Calu3 (cell line): Measurements from ENCODE around the gene USP10. TPM values are rescaled to one million over a fixed set of nuclear protein-coding genes. Genes with fewer than 3 reads are reported as not detected.

ENCODE experiments used
- BruUV-seq: library from RNA; stranded (reverse); fragments of 400-500 nt; replicated peaks from 2 replicates; lab custom pipeline; 2021; lab: Mats Ljungman, UMichigan
- CTCF ChIA-PET: fragments of 300-600 bp; sonication (Branson Sonifier 250); formaldehyde crosslinking; loops from one replicate; lab custom pipeline; 2022; ENCODE audit warnings: antibody characterized with exemption; lab: Charles Lee
- DNase-seq: peaks from one replicate; pipeline ENCODE4 v3.0.0; 2022
- H3K27ac Mint-ChIP-seq: one replicate; pipeline ENCODE4 v1.8.0; 2022; ENCODE audit warnings: mixed read lengths; ENCODE audit not compliant: unreplicated experiment
- H3K27me3 Mint-ChIP-seq: one replicate; pipeline ENCODE4 v1.8.0; 2022; ENCODE audit warnings: mixed read lengths; ENCODE audit not compliant: unreplicated experiment
- H3K36me3 Mint-ChIP-seq: one replicate; pipeline ENCODE4 v1.8.0; 2022; ENCODE audit warnings: mild to moderate bottlenecking, moderate library complexity, mixed read lengths; ENCODE audit not compliant: insufficient read depth, unreplicated experiment
- H3K4me1 Mint-ChIP-seq: one replicate; pipeline ENCODE4 v1.8.0; 2022; ENCODE audit warnings: mild to moderate bottlenecking, low read depth, mixed read lengths; ENCODE audit not compliant: unreplicated experiment
- H3K4me3 Mint-ChIP-seq: one replicate; pipeline ENCODE4 v1.8.0; 2022; ENCODE audit warnings: mild to moderate bottlenecking, low read depth, moderate library complexity, mixed read lengths; ENCODE audit not compliant: unreplicated experiment
- H3K9me3 Mint-ChIP-seq: one replicate; pipeline ENCODE4 v1.8.0; 2022; ENCODE audit warnings: low read depth, mixed read lengths; ENCODE audit not compliant: unreplicated experiment
- intact Hi-C: fragments of 100-400 bp; cut with micrococcal nuclease; formaldehyde crosslinking; loops from one replicate; pipeline ENCODE4 v1.10.0; 2022; ENCODE audit not compliant: unreplicated experiment
- total RNA-seq: library from RNA; stranded (reverse); gene quantifications from 2 replicates; pipeline ENCODE4 v1.2.3, GENCODE V29; 2022
- TF ChIP-seq, protein P1 (sequence below): fragments of 200-600 bp; IDR thresholded peaks from one replicate; pipeline ENCODE4 v1.8.0; 2022; ENCODE audit warnings: antibody characterized with exemption; ENCODE audit not compliant: unreplicated experiment

USP10 gene
- total RNA-seq, 1 experiment from 2014 or later: 141 TPM

DNA sequence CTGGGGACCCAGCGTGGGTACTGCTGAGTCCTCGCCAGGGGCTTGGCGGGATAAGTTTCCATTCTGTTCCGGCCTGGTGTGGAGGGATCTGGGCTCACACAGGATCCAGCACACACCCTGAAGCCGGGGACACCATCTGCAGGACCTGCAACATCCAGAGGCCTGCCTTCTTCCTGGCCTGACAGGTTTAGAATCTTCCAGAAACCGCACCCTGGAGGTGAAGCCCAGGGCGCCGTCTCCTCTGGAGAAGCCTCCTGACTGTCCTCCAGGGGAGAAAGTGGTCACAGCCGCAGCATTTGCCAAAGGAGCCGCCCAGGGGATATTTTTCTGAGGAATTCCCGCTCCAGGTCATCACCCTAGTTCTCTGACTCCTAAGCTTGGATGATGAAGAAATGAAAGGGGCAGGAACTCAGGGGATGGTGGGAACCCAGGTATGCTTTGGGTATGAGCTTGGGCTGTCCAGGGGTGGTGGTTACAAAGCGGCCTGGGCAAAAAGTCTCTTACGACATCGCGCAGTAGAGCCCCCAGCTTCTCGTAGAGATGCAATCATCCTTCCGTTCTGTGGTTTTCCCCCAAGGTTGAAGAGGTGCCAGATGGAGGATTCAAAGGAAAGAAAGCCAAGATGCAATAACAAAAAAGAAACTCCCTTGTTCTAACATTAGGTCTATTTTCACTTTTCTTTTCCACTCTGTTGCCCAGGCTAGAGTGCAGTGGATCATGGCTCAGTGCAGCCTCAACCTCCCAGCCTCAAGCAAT is 110.9 kb downstream of the USP10 start:
- Mint-ChIP-seq H3K9me3 (no peaks in the 10 kb centered on the region), H3K27ac (no peak overlapping the region), H3K27me3 (peaks cover 58% of the 10 kb centered on the region), H3K36me3 (peaks cover 16% of the 10 kb centered on the region), H3K4me1 (peaks cover 25% of the 10 kb centered on the region), H3K4me3 (no peak overlapping the region)
- no peak for DNase-seq
- BruUV-seq: no TSS peak
- CTCF ChIA-PET: no interaction called here
- intact Hi-C loops: no loop called here
- TF ChIP-seq, protein P1, sequence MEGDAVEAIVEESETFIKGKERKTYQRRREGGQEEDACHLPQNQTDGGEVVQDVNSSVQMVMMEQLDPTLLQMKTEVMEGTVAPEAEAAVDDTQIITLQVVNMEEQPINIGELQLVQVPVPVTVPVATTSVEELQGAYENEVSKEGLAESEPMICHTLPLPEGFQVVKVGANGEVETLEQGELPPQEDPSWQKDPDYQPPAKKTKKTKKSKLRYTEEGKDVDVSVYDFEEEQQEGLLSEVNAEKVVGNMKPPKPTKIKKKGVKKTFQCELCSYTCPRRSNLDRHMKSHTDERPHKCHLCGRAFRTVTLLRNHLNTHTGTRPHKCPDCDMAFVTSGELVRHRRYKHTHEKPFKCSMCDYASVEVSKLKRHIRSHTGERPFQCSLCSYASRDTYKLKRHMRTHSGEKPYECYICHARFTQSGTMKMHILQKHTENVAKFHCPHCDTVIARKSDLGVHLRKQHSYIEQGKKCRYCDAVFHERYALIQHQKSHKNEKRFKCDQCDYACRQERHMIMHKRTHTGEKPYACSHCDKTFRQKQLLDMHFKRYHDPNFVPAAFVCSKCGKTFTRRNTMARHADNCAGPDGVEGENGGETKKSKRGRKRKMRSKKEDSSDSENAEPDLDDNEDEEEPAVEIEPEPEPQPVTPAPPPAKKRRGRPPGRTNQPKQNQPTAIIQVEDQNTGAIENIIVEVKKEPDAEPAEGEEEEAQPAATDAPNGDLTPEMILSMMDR: no peak

DNA sequence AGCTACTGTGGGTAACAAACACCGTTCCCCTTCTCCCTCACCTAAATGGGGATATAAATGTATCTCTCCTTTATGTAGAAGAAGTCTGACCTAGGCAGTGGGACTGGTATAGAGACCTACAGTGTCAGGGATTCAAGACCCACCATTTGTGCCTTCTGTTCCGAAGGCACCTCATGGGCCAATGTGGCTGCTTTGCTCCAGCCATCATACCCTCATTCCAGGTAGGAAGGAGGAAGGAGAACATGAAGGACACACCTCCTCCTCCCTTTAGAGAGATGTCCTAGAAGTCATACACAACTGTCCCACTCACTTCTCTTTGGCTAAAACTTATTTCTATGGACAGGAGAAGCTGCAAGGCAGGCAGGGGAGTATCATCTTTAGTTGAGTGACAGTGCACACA is 111.7 kb downstream of the USP10 start:
- DNase-seq: no peak
- BruUV-seq: no TSS peak
- intact Hi-C loops: no loop called here
- CTCF ChIA-PET: no interaction called here
- peaks cover 11% of the 10 kb centered on the region for H3K36me3 Mint-ChIP-seq
- H3K4me3 Mint-ChIP-seq: no peak overlapping the region
- peaks cover 21% of the 10 kb centered on the region for H3K4me1 Mint-ChIP-seq
- TF ChIP-seq, protein P1: no peak
- H3K27me3 Mint-ChIP-seq: peaks cover 66% of the 10 kb centered on the region
- H3K27ac Mint-ChIP-seq: no peak overlapping the region
- no peaks in the 10 kb centered on the region for H3K9me3 Mint-ChIP-seq

DNA sequence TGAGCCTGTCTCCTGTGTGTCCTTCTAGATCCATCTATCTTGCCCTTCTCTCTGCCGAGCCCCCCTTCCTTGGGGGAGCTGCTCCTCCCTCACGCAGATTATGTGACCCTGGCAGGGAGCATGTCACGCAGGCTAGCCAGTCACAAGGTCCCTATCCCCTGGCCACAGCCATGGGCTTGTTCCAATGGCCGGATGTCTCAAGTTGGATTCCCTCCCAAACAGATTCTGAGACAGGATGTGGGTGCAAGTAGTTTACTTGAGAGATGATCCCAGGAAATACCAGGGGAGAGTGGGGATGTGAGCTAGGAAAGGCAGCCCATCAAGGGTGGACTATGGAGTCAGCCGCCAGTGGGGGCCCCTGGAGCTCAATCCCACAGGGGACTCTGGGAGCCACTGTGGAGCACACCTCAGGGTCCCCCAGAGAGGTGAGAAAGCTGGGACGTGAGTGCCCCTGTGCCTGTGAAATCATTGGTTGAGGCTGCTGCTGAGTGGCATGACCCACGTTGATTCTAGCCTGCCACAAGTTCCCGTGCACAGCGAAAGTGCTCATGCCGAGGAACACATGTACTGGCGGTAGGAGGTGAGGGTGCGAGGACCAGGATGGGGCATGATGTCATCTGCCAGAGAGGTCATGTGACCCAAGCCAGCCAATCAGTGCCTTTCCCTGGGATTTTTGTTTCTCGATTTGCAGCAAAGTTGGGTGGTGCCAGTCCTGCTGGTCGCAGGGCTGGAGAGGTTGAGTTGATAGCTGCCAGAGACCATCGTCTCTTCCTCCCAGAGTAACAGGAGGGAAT is 113.5 kb downstream of the USP10 start:
- no peak overlapping the region for H3K4me3 Mint-ChIP-seq

DNA sequence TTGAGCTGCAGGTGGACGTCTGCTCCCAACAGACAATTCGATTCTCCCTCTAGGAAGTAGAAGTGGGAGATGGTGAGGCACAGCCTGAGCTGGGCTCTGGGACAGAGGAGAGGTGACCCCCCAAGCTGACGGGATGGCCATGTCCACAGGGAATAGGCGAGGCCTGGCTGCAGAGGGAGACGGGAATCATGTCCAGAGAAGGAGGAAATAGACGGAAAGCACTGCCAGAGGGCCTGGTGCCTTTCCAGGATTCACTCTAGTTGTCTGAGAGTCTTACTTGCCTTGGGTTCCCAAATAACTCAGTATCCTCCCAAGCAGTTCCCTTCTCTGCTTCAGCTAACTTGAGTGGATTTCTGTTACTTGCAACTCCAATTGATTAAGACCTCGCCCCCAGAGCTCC is 115.7 kb downstream of the USP10 start:
- CTCF ChIA-PET: no interaction called here
- Mint-ChIP-seq H3K4me1 (peaks cover 28% of the 10 kb centered on the region), H3K27ac (no peak overlapping the region), H3K36me3 (peaks cover 15% of the 10 kb centered on the region), H3K27me3 (peaks cover 100% of the 10 kb centered on the region), H3K9me3 (no peaks in the 10 kb centered on the region), H3K4me3 (no peak overlapping the region)
- DNase-seq: no peak
- intact Hi-C loops: no loop called here
- BruUV-seq: no TSS peak
- TF ChIP-seq, protein P1: no peak

More for the DNA sequence above, 113.5 kb downstream of the USP10 start:
- H3K36me3 Mint-ChIP-seq: no peaks in the 10 kb centered on the region
- H3K4me1 Mint-ChIP-seq: peaks cover 9% of the 10 kb centered on the region
- intact Hi-C loops: no loop called here
- TF ChIP-seq, protein P1: no peak
- H3K27ac Mint-ChIP-seq: no peak overlapping the region
- CTCF ChIA-PET: no interaction called here
- peaks cover 84% of the 10 kb centered on the region for H3K27me3 Mint-ChIP-seq
- no peak for DNase-seq
- H3K9me3 Mint-ChIP-seq: no peaks in the 10 kb centered on the region
- no TSS peak for BruUV-seq
